Liver (tissue), 9 donors: ENCODE results near the gene KCNJ10. TPM values are rescaled to one million over a fixed set of nuclear protein-coding genes. Genes with fewer than 3 reads are reported as not detected.

Source experiments
- DNase-seq: peaks from one replicate; pipeline ENCODE4 v3.0.0-alpha.2; 2017; ENCODE audit warnings: low spot score
- H3K27ac ChIP-seq, 2 donors: one replicate each; pipeline ENCODE4 v1.7.0; 2013; ENCODE audit warnings: inconsistent platforms in 2 of 2, low read length in 2 of 2, control low read depth in 1 of 2, low read depth in 1 of 2, mild to moderate bottlenecking in 1 of 2
- H3K27me3 ChIP-seq, 4 donors: one replicate each; pipeline versions ENCODE4 v1.6.1 to v1.7.0; 2013; ENCODE audit warnings: low read length in 3 of 4, inconsistent platforms in 1 of 4, mild to moderate bottlenecking in 1 of 4, moderate library complexity in 1 of 4; ENCODE audit not compliant: control insufficient read depth in 4 of 4, insufficient read depth in 4 of 4
- H3K36me3 ChIP-seq, 4 donors: one replicate each; pipeline versions ENCODE4 v1.6.1 to v1.7.0; 2013; ENCODE audit warnings: low read length in 3 of 4, mild to moderate bottlenecking in 3 of 4, low read depth in 1 of 4, moderate library complexity in 1 of 4; ENCODE audit not compliant: control insufficient read depth in 4 of 4, insufficient read depth in 3 of 4
- H3K4me1 ChIP-seq, 4 donors: one replicate each; pipeline versions ENCODE4 v1.6.1 to v1.7.0; 2013; ENCODE audit warnings: low read length in 3 of 4, mild to moderate bottlenecking in 3 of 4, moderate library complexity in 1 of 4; ENCODE audit not compliant: control insufficient read depth in 4 of 4, insufficient read depth in 4 of 4
- H3K4me3 ChIP-seq, 3 donors: one replicate each; pipeline versions ENCODE4 v1.6.1 to v1.7.0; 2013; ENCODE audit warnings: low read length in 3 of 3, control low read depth in 1 of 3, low read depth in 1 of 3, mild to moderate bottlenecking in 1 of 3
- H3K9ac ChIP-seq, 2 donors: one replicate each; pipeline ENCODE4 v1.7.0; 2013; ENCODE audit warnings: low read length in 2 of 2, mild to moderate bottlenecking in 2 of 2, moderate library complexity in 2 of 2, control low read depth in 1 of 2, low read depth in 1 of 2
- H3K9me3 ChIP-seq, 4 donors: one replicate each; pipeline versions ENCODE4 v1.6.1 to v1.7.0; 2013; ENCODE audit warnings: low read length in 3 of 4; ENCODE audit not compliant: control insufficient read depth in 4 of 4
- EGR1 ChIP-seq, 2 donors: IDR thresholded peaks; 2 replicates each; pipeline ENCODE4 v1.6.1; 2016 to 2018; ENCODE audit warnings: antibody characterized with exemption in 2 of 2, low read depth in 2 of 2
- FOXA2 ChIP-seq: IDR thresholded peaks from 2 replicates; pipeline ENCODE4 v1.6.1; 2016; ENCODE audit warnings: antibody characterized with exemption
- GABPA ChIP-seq, 2 donors: IDR thresholded peaks in 1 of 2; conservative IDR thresholded peaks in 1 of 2; 2 replicates each; pipeline ENCODE4 v1.6.1; 2016; ENCODE audit warnings: antibody characterized with exemption in 2 of 2, mild to moderate bottlenecking in 1 of 2, moderate library complexity in 1 of 2
- HNF4G ChIP-seq: IDR thresholded peaks from 2 replicates; pipeline ENCODE4 v1.6.1; 2016; ENCODE audit warnings: antibody characterized with exemption
- JUND ChIP-seq, 2 donors: IDR thresholded peaks; 2 replicates each; pipeline ENCODE4 v1.6.1; 2016; ENCODE audit warnings: antibody characterized with exemption in 2 of 2
- NR2F2 ChIP-seq: IDR thresholded peaks from 2 replicates; pipeline ENCODE4 v1.6.1; 2016; ENCODE audit warnings: antibody characterized with exemption
- RAD21 ChIP-seq, 2 donors: IDR thresholded peaks; 2 replicates each; pipeline ENCODE4 v1.6.1; 2016; ENCODE audit warnings: antibody characterized with exemption in 2 of 2, mild to moderate bottlenecking in 2 of 2
- RXRA ChIP-seq, 2 donors: IDR thresholded peaks; 2 replicates each; pipeline ENCODE4 v1.6.1; 2017 to 2018; ENCODE audit warnings: antibody characterized with exemption in 2 of 2, mild to moderate bottlenecking in 1 of 2
- SP1 ChIP-seq: IDR thresholded peaks from 2 replicates; pipeline ENCODE4 v1.6.1; 2018; ENCODE audit warnings: antibody characterized with exemption, mild to moderate bottlenecking
- TAF1 ChIP-seq: conservative IDR thresholded peaks from 2 replicates; pipeline ENCODE4 v1.6.1; 2016; ENCODE audit warnings: antibody characterized with exemption, mild to moderate bottlenecking
- YY1 ChIP-seq: IDR thresholded peaks from 2 replicates; pipeline ENCODE4 v1.6.1; 2016; ENCODE audit warnings: antibody characterized with exemption, mild to moderate bottlenecking
- WGBS: extraction: QIAGEN DNeasy Blood & Tissue Kit; methylation state at CpG from one replicate; pipeline ENCODE4 v1.1.7; 2013; 5-methylcytosine and 5-hydroxymethylcytosine counted together
- polyA plus RNA-seq, 2 donors: library from polyadenylated mRNA; stranded (reverse) in 1 of 2; unstranded in 1 of 2; fragments of 200-250 nt in 1 of 2; fragments of >200 nt in 1 of 2; fragmentation: Nextera tagmentation in 1 of 2; extraction: Ambion mirVana in 1 of 2; gene quantifications; one replicate each; pipeline versions ENCODE4 v1.2.1 to v1.2.3, GENCODE V29; 2013 to 2015
- total RNA-seq, 2 donors: library from RNA; depleted of rRNA; stranded (reverse); fragments of >200 nt; gene quantifications; one replicate each; pipeline ENCODE4 v1.2.3, GENCODE V29; 2014
- TF ChIP-seq, protein P1 (sequence below): IDR thresholded peaks from 2 replicates; pipeline ENCODE4 v1.6.1; 2016; ENCODE audit warnings: antibody characterized with exemption, mild to moderate bottlenecking
- TF ChIP-seq, protein P2 (sequence below): IDR thresholded peaks from 2 replicates; pipeline ENCODE4 v1.6.1; 2016; ENCODE audit warnings: antibody characterized with exemption
- TF ChIP-seq, protein P3 (sequence below): IDR thresholded peaks from 2 replicates; pipeline ENCODE4 v1.6.1; 2016; ENCODE audit warnings: antibody characterized with exemption
- donor health status: healthy.
- donor health status: healthy.
- donor health status: healthy.
- donor health status: healthy.
- donor health status: healthy.

KCNJ10 gene
- total and polyA plus RNA-seq, 4 donors = 0.48 to 1.6 (median 0.52) TPM

DNA sequence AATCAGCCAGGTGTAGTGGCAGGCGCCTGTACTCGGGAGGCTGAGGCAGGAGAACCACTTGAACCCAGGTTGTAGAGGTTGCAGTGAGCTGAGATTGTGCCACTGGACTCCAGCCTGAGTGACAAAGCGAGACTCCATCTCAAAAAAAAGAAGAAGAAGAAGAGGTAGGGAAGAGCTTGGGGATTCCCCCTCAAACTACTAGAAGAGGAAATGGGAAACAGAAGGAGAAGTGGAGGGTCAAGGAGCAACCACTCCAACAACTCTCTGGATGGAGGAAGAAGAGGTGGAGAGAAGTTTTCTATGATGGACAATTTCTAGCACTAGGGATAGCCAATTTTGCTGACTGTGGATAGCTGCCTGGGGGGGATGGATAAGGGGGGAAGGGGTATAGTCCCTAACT is 101.1 kb downstream of the KCNJ10 start:
- no peak overlapping the region for H3K27ac ChIP-seq
- H3K9ac ChIP-seq = no peak overlapping the region
- peaks cover 8 to 20% (median 16%) of the 10 kb centered on the region in 4 donors for H3K4me1 ChIP-seq
- TF ChIP-seq RAD21 (IDR thresholded peaks at IDR 0.05) (no peak), NR2F2 (no peak)
- TF ChIP-seq, protein P1, sequence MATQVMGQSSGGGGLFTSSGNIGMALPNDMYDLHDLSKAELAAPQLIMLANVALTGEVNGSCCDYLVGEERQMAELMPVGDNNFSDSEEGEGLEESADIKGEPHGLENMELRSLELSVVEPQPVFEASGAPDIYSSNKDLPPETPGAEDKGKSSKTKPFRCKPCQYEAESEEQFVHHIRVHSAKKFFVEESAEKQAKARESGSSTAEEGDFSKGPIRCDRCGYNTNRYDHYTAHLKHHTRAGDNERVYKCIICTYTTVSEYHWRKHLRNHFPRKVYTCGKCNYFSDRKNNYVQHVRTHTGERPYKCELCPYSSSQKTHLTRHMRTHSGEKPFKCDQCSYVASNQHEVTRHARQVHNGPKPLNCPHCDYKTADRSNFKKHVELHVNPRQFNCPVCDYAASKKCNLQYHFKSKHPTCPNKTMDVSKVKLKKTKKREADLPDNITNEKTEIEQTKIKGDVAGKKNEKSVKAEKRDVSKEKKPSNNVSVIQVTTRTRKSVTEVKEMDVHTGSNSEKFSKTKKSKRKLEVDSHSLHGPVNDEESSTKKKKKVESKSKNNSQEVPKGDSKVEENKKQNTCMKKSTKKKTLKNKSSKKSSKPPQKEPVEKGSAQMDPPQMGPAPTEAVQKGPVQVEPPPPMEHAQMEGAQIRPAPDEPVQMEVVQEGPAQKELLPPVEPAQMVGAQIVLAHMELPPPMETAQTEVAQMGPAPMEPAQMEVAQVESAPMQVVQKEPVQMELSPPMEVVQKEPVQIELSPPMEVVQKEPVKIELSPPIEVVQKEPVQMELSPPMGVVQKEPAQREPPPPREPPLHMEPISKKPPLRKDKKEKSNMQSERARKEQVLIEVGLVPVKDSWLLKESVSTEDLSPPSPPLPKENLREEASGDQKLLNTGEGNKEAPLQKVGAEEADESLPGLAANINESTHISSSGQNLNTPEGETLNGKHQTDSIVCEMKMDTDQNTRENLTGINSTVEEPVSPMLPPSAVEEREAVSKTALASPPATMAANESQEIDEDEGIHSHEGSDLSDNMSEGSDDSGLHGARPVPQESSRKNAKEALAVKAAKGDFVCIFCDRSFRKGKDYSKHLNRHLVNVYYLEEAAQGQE = no peak
- H3K27me3 ChIP-seq = no peaks in the 10 kb centered on the region
- no peak overlapping the region for H3K4me3 ChIP-seq
- no peak for DNase-seq
- no peaks in the 10 kb centered on the region for H3K9me3 ChIP-seq
- 97% methylated on average over 3 of the region's 3 CpGs for WGBS
- no peaks in the 10 kb centered on the region for H3K36me3 ChIP-seq

DNA sequence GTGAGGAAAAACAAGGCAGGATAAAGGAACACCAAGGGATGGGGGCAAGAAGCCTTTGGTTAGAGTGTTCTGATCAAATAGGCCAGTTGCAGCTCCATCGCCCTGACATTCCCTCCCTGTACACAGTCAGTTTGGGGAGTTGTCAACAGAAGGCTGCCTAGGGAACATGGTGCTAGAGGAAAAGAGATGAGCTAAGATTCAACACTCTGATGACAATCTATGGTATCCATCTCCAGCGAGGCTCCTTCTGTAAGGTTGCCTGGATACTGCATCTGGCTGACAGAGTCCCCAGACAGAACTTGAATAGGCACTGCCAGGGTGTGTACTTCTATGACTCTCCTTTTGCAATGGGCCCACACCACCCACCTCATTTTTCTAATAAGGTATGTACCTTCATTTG is 104.7 kb downstream of the KCNJ10 start:
- peaks cover 0 to 3% (median 3%) of the 10 kb centered on the region in 4 donors for H3K4me1 ChIP-seq
- H3K4me3 ChIP-seq = no peak overlapping the region
- H3K36me3 ChIP-seq = no peaks in the 10 kb centered on the region
- DNase-seq = no peak
- no peak overlapping the region for H3K9ac ChIP-seq
- WGBS = 94% methylated on average over 2 of the region's 2 CpGs
- H3K9me3 ChIP-seq = no peaks in the 10 kb centered on the region
- TF ChIP-seq EGR1 (IDR thresholded peaks at IDR 0.05; ENCODE audit: low read depth in 2 of 2) (no peak), NR2F2 (no peak), GABPA (IDR thresholded peaks at IDR 0.05 in 1 of 2, conservative IDR thresholded peaks at IDR 0.05 in 1 of 2) (no peak), SP1 (no peak)
- TF ChIP-seq, protein P2, sequence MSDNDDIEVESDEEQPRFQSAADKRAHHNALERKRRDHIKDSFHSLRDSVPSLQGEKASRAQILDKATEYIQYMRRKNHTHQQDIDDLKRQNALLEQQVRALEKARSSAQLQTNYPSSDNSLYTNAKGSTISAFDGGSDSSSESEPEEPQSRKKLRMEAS = no peak
- no peak overlapping the region for H3K27ac ChIP-seq
- no peaks in the 10 kb centered on the region for H3K27me3 ChIP-seq

DNA sequence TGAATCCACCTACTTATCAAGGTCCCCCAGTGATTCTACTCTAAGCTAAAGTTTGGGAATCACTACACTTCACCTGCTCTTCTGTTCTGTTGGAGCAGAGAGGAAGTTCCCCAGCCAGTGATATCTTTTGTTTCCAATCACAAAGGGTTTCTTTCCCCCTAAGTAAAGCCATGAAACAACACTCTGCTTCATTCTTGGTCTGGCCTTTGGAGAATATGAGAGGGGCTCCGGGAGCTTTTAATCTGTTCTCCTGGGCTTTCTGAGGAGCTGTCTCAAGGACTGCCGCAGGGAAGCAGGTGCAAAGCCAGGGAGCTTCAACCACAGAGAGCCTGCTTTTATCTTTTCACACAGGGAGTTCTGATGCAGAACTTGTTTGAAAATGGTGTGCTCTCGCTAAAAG is 105.8 kb downstream of the KCNJ10 start:
- H3K9me3 ChIP-seq = no peaks in the 10 kb centered on the region
- H3K27me3 ChIP-seq = no peaks in the 10 kb centered on the region
- H3K9ac ChIP-seq = no peak overlapping the region
- WGBS = 77% methylated on average over 3 of the region's 3 CpGs
- TF ChIP-seq JUND (IDR thresholded peaks at IDR 0.05) (no peak), YY1 (no peak), FOXA2 (no peak), RXRA (IDR thresholded peaks at IDR 0.05) (no peak), RAD21 (IDR thresholded peaks at IDR 0.05) (no peak), GABPA (IDR thresholded peaks at IDR 0.05 in 1 of 2, conservative IDR thresholded peaks at IDR 0.05 in 1 of 2) (no peak), HNF4G (no peak), TAF1 (no peak)
- TF ChIP-seq, protein P1 = no peak
- TF ChIP-seq, protein P3, sequence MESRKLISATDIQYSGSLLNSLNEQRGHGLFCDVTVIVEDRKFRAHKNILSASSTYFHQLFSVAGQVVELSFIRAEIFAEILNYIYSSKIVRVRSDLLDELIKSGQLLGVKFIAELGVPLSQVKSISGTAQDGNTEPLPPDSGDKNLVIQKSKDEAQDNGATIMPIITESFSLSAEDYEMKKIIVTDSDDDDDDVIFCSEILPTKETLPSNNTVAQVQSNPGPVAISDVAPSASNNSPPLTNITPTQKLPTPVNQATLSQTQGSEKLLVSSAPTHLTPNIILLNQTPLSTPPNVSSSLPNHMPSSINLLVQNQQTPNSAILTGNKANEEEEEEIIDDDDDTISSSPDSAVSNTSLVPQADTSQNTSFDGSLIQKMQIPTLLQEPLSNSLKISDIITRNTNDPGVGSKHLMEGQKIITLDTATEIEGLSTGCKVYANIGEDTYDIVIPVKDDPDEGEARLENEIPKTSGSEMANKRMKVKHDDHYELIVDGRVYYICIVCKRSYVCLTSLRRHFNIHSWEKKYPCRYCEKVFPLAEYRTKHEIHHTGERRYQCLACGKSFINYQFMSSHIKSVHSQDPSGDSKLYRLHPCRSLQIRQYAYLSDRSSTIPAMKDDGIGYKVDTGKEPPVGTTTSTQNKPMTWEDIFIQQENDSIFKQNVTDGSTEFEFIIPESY = no peak
- TF ChIP-seq, protein P2 = no peak
- no peaks in the 10 kb centered on the region for H3K4me1 ChIP-seq
- H3K36me3 ChIP-seq = no peaks in the 10 kb centered on the region
- no peak for DNase-seq
- H3K4me3 ChIP-seq = no peak overlapping the region
- no peak overlapping the region for H3K27ac ChIP-seq
